Uterus (tissue), 4 donors: ENCODE results near the gene ADARB1. TPM values are rescaled to one million over a fixed set of nuclear protein-coding genes. Genes with fewer than 3 reads are reported as not detected.

Experiments used
- DNase-seq, 2 donors: peaks; one replicate each; pipeline ENCODE4 v3.0.0-alpha.2; 2019 to 2020
- H3K27ac ChIP-seq, 2 donors: fragments of 200-600 bp; sonication (generic); 1 replicate in 1 of 2; 2 replicates in 1 of 2; pipeline ENCODE4 v1.5.1; 2016 to 2018
- H3K27me3 ChIP-seq, 2 donors: fragments of 200-600 bp; sonication (generic); one replicate each; pipeline ENCODE4 v1.5.1; 2018 to 2019; ENCODE audit warnings: control low read depth in 1 of 2
- H3K36me3 ChIP-seq, 2 donors: fragments of 200-600 bp; sonication (generic); one replicate each; pipeline ENCODE4 v1.5.1; 2019; ENCODE audit warnings: control low read depth in 1 of 2
- H3K4me1 ChIP-seq, 2 donors: fragments of 200-600 bp; sonication (generic); one replicate each; pipeline ENCODE4 v1.5.1; 2018 to 2019; ENCODE audit warnings: control low read depth in 1 of 2
- H3K4me3 ChIP-seq, 2 donors: fragments of 200-600 bp; sonication (generic); 1 replicate in 1 of 2; 2 replicates in 1 of 2; pipeline ENCODE4 v1.5.1; 2018 to 2019; ENCODE audit warnings: mild to moderate bottlenecking in 1 of 2
- H3K9me3 ChIP-seq, 2 donors: fragments of 200-600 bp; sonication (generic); one replicate each; pipeline ENCODE4 v1.5.1; 2019; ENCODE audit warnings: control low read depth in 1 of 2
- POLR2A ChIP-seq, 2 donors: fragments of 450-650 bp; IDR thresholded peaks; one replicate each; pipeline ENCODE4 v1.6.1; 2016; ENCODE audit warnings: antibody characterized with exemption in 2 of 2, mild to moderate bottlenecking in 1 of 2, moderate library complexity in 1 of 2
- intact Hi-C: fragments of 100-400 bp; cut with DNase I; formaldehyde crosslinking; loops from one replicate; pipeline ENCODE4 v1.15.1; 2023; ENCODE audit warnings: low total_unique reads
- total RNA-seq, 4 donors: library from RNA; depleted of rRNA in 3 of 4; stranded (reverse); fragments of >200 nt in 3 of 4; gene quantifications; one replicate each; pipeline versions ENCODE4 v1.1.0 to v1.2.4, GENCODE V29; 2014 to 2023
- TF ChIP-seq, protein P1 (sequence below), 4 experiments: fragments of 200-600 bp in 2 of 4; fragments of 450-650 bp in 2 of 4; sonication (generic) in 2 of 4; IDR thresholded peaks; one replicate each; pipeline ENCODE4 v1.5.1; 2016 to 2019; ENCODE audit warnings: antibody characterized with exemption in 4 of 4, mild to moderate bottlenecking in 2 of 4, moderate library complexity in 1 of 4
- donor health status: DM: yes; HTN: yes; CAD: no.

ADARB1 gene
- total RNA-seq, 4 donors from 2014 or later: 21.8 to 69.6 (median 43.3) TPM

GRCh38 chr21:45190013-45190412 lies 115.6 kb downstream of the ADARB1 start:
- intact Hi-C loops: no loop called here
- no peak overlapping the region for H3K27ac ChIP-seq
- no peaks in the 10 kb centered on the region for H3K27me3 ChIP-seq
- DNase-seq: no peak
- no peaks in the 10 kb centered on the region for H3K36me3 ChIP-seq
- peaks cover 0 to 33% of the 10 kb centered on the region in 2 donors for H3K9me3 ChIP-seq
- TF ChIP-seq, protein P1, sequence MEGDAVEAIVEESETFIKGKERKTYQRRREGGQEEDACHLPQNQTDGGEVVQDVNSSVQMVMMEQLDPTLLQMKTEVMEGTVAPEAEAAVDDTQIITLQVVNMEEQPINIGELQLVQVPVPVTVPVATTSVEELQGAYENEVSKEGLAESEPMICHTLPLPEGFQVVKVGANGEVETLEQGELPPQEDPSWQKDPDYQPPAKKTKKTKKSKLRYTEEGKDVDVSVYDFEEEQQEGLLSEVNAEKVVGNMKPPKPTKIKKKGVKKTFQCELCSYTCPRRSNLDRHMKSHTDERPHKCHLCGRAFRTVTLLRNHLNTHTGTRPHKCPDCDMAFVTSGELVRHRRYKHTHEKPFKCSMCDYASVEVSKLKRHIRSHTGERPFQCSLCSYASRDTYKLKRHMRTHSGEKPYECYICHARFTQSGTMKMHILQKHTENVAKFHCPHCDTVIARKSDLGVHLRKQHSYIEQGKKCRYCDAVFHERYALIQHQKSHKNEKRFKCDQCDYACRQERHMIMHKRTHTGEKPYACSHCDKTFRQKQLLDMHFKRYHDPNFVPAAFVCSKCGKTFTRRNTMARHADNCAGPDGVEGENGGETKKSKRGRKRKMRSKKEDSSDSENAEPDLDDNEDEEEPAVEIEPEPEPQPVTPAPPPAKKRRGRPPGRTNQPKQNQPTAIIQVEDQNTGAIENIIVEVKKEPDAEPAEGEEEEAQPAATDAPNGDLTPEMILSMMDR (IDR thresholded peaks at IDR 0.05): no peak
- TF ChIP-seq POLR2A (IDR thresholded peaks at IDR 0.05): no peak
- H3K4me1 ChIP-seq: no peaks in the 10 kb centered on the region
- H3K4me3 ChIP-seq: no peak overlapping the region

GRCh38 chr21:45192332-45192731 lies 118.0 kb downstream of the ADARB1 start:
- peaks cover 0 to 22% of the 10 kb centered on the region in 2 donors for H3K9me3 ChIP-seq
- intact Hi-C loops: no loop called here
- H3K4me3 ChIP-seq: no peak overlapping the region
- H3K27me3 ChIP-seq: no peaks in the 10 kb centered on the region
- DNase-seq: no peak
- H3K36me3 ChIP-seq: no peaks in the 10 kb centered on the region
- H3K27ac ChIP-seq: no peak overlapping the region
- no peaks in the 10 kb centered on the region for H3K4me1 ChIP-seq
- no peak for TF ChIP-seq POLR2A (IDR thresholded peaks at IDR 0.05)
- TF ChIP-seq, protein P1 (IDR thresholded peaks at IDR 0.05): no peak

DNA sequence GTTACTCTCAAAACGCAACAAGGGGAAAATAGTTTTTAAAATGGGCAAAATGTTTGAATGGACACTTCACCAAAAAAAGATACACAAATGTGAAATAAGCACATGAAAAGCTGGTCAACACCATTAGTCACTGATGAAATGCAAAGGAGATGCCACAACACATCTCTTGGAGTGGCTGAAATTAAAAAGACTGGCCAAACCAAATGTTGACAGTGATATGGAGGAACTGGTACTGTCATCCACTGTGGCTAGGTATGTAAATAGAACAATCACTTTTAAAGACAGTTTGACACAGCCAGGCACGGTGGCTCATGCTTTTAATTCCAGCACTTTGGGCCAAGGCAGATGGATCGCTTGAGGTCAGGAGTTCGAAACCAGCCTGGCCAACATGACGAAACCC lies 122.2 kb downstream of the ADARB1 start:
- TF ChIP-seq, protein P1 (IDR thresholded peaks at IDR 0.05): no peak
- TF ChIP-seq POLR2A (IDR thresholded peaks at IDR 0.05): no peak
- no peaks in the 10 kb centered on the region for H3K36me3 ChIP-seq
- no peak overlapping the region for H3K4me3 ChIP-seq
- H3K9me3 ChIP-seq: no peaks in the 10 kb centered on the region
- H3K4me1 ChIP-seq: no peaks in the 10 kb centered on the region
- intact Hi-C loops: no loop called here
- DNase-seq: no peak
- no peak overlapping the region for H3K27ac ChIP-seq
- H3K27me3 ChIP-seq: no peaks in the 10 kb centered on the region

DNA sequence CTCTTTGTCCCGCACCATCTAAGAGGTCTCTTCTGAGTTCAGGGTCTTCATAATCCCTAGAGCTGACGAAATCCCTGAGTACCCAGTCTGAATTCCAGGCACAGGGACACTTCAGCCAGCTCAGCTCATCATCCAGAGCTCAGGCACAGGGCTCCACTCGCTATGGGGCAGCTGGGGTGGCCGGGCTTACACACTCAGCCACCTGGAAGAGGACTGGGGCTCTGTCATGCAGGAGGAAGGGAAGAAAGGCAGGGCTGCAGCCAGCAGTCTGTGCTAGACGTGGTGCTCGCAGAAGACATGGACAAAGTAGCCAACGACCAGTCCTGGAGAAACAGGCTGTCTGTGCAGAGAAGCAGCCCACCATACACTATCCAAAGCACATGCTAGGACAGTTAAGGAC lies 124.8 kb downstream of the ADARB1 start:
- Histone ChIP-seq H3K4me3 (no peak overlapping the region), H3K27ac (no peak overlapping the region), H3K27me3 (no peaks in the 10 kb centered on the region), H3K9me3 (no peaks in the 10 kb centered on the region), H3K4me1 (no peaks in the 10 kb centered on the region), H3K36me3 (no peaks in the 10 kb centered on the region)
- TF ChIP-seq POLR2A (IDR thresholded peaks at IDR 0.05): no peak
- TF ChIP-seq, protein P1 (IDR thresholded peaks at IDR 0.05): no peak
- intact Hi-C loops: no loop called here
- DNase-seq: no peak

GRCh38 chr21:45200031-45200430 lies 125.7 kb downstream of the ADARB1 start:
- H3K9me3 ChIP-seq: no peaks in the 10 kb centered on the region
- no peaks in the 10 kb centered on the region for H3K4me1 ChIP-seq
- no peaks in the 10 kb centered on the region for H3K27me3 ChIP-seq
- H3K4me3 ChIP-seq: no peak overlapping the region
- DNase-seq: no peak
- no peaks in the 10 kb centered on the region for H3K36me3 ChIP-seq
- TF ChIP-seq, protein P1 (IDR thresholded peaks at IDR 0.05): no peak
- no peak for TF ChIP-seq POLR2A (IDR thresholded peaks at IDR 0.05)
- intact Hi-C loops: no loop called here
- no peak overlapping the region for H3K27ac ChIP-seq
